Mesenchymal stem cell (in vitro differentiated cells and primary cell): ENCODE data around the gene LRRC56.

Experiments
- DNase-seq: peaks from one replicate; pipeline ENCODE4 v3.0.0-alpha.2; 2013
- H2AFZ ChIP-seq: one replicate; pipeline ENCODE4 v1.6.1; 2013; ENCODE audit warnings: low read depth, mild to moderate bottlenecking, control low read depth, inconsistent platforms, low read length, moderate library complexity
- H2AK5ac ChIP-seq: 2 replicates; pipeline ENCODE4 v1.6.1; 2013; ENCODE audit warnings: low read length, moderate library complexity, mild to moderate bottlenecking, inconsistent platforms; ENCODE audit not compliant: severe bottlenecking
- H2BK120ac ChIP-seq: one replicate; pipeline ENCODE4 v1.6.1; 2013; ENCODE audit warnings: low read depth, mild to moderate bottlenecking, inconsistent platforms, low read length, moderate library complexity
- H2BK12ac ChIP-seq, 2 experiments: one replicate each; pipeline ENCODE4 v1.6.1; 2013; ENCODE audit warnings: inconsistent platforms in 2 of 2, low read length in 2 of 2, mild to moderate bottlenecking in 2 of 2, moderate library complexity in 2 of 2, control low read depth in 1 of 2
- H2BK15ac ChIP-seq: one replicate; pipeline ENCODE4 v1.6.1; 2013; ENCODE audit warnings: mild to moderate bottlenecking, low read depth, inconsistent platforms; ENCODE audit not compliant: poor library complexity, severe bottlenecking
- H2BK5ac ChIP-seq: 2 replicates; pipeline ENCODE4 v1.6.1; 2013; ENCODE audit warnings: low read depth, mild to moderate bottlenecking, low read length, control low read depth, inconsistent platforms; ENCODE audit not compliant: poor library complexity, severe bottlenecking
- H3K14ac ChIP-seq, 2 experiments: one replicate each; pipeline ENCODE4 v1.6.1; 2013; ENCODE audit warnings: inconsistent platforms in 2 of 2, low read length in 2 of 2, control low read depth in 1 of 2, mild to moderate bottlenecking in 1 of 2, moderate library complexity in 1 of 2
- H3K18ac ChIP-seq, 2 experiments: one replicate each; pipeline ENCODE4 v1.6.1; 2013; ENCODE audit warnings: inconsistent platforms in 2 of 2, low read length in 2 of 2, control low read depth in 1 of 2, low read depth in 1 of 2, mild to moderate bottlenecking in 1 of 2
- H3K23ac ChIP-seq, 2 experiments: one replicate each; pipeline ENCODE4 v1.6.1; 2013; ENCODE audit warnings: inconsistent platforms in 2 of 2, low read length in 2 of 2, mild to moderate bottlenecking in 2 of 2, moderate library complexity in 2 of 2, control low read depth in 1 of 2
- H3K27ac ChIP-seq: 2 replicates; pipeline ENCODE4 v1.5.1; 2013; ENCODE audit warnings: mild to moderate bottlenecking, moderate library complexity, low read length, control low read depth, inconsistent platforms; ENCODE audit not compliant: poor library complexity, severe bottlenecking
- H3K27me3 ChIP-seq, 2 experiments: 2 replicates each; pipeline versions ENCODE4 v1.6.1 to v1.7.0; 2013; ENCODE audit warnings: low read length in 2 of 2, mild to moderate bottlenecking in 2 of 2, moderate library complexity in 2 of 2, control low read depth in 1 of 2, inconsistent platforms in 1 of 2; ENCODE audit not compliant: control insufficient read depth in 1 of 2, insufficient read depth in 1 of 2
- H3K36me3 ChIP-seq, 2 experiments: 2 replicates each; pipeline versions ENCODE4 v1.6.1 to v1.7.0; 2013; ENCODE audit warnings: low read length in 2 of 2, control low read depth in 1 of 2, inconsistent platforms in 1 of 2, low read depth in 1 of 2, mild to moderate bottlenecking in 1 of 2; ENCODE audit not compliant: insufficient read depth in 2 of 2, control insufficient read depth in 1 of 2
- H3K4ac ChIP-seq, 2 experiments: one replicate each; pipeline ENCODE4 v1.6.1; 2013; ENCODE audit warnings: inconsistent platforms in 2 of 2, low read length in 2 of 2, mild to moderate bottlenecking in 2 of 2, moderate library complexity in 2 of 2, control low read depth in 1 of 2, low read depth in 1 of 2
- H3K4me1 ChIP-seq: 2 replicates; pipeline ENCODE4 v1.6.1; 2013; ENCODE audit warnings: low read depth, low read length, control low read depth; ENCODE audit not compliant: control insufficient read depth, insufficient read depth
- H3K4me2 ChIP-seq: 2 replicates; pipeline ENCODE4 v1.6.1; 2013; ENCODE audit warnings: low read length, mild to moderate bottlenecking, inconsistent platforms; ENCODE audit not compliant: poor library complexity, severe bottlenecking
- H3K4me3 ChIP-seq, 2 experiments: 2 replicates each; pipeline versions ENCODE4 v1.5.1 to v1.7.0; 2013; ENCODE audit warnings: low read length in 2 of 2, mild to moderate bottlenecking in 2 of 2, control low read depth in 1 of 2, low read depth in 1 of 2; ENCODE audit not compliant: insufficient read depth in 1 of 2
- H3K79me1 ChIP-seq: replicated peaks from 2 replicates; pipeline ENCODE4 v1.6.1; 2013; ENCODE audit warnings: mild to moderate bottlenecking, control low read depth, low read length, inconsistent platforms; ENCODE audit not compliant: poor library complexity, severe bottlenecking
- H3K9ac ChIP-seq: 2 replicates; pipeline ENCODE4 v1.7.0; 2013; ENCODE audit warnings: mild to moderate bottlenecking, low read length, moderate library complexity
- H3K9me3 ChIP-seq: 2 replicates; pipeline ENCODE4 v1.7.0; 2013; ENCODE audit warnings: mild to moderate bottlenecking, low read length; ENCODE audit not compliant: control insufficient read depth
- H4K8ac ChIP-seq: one replicate; pipeline ENCODE4 v1.6.1; 2013; ENCODE audit warnings: inconsistent platforms, mild to moderate bottlenecking, low read length, moderate library complexity
- H4K91ac ChIP-seq: one replicate; pipeline ENCODE4 v1.6.1; 2013; ENCODE audit warnings: mild to moderate bottlenecking, low read length, inconsistent platforms
- whole genome bisulfite sequencing: methylation state at CpG from one replicate; pipeline ENCODE4 v1.1.7; 2013; ENCODE audit warnings: mixed read lengths; 5-methylcytosine and 5-hydroxymethylcytosine counted together

Gene LRRC56

DNA sequence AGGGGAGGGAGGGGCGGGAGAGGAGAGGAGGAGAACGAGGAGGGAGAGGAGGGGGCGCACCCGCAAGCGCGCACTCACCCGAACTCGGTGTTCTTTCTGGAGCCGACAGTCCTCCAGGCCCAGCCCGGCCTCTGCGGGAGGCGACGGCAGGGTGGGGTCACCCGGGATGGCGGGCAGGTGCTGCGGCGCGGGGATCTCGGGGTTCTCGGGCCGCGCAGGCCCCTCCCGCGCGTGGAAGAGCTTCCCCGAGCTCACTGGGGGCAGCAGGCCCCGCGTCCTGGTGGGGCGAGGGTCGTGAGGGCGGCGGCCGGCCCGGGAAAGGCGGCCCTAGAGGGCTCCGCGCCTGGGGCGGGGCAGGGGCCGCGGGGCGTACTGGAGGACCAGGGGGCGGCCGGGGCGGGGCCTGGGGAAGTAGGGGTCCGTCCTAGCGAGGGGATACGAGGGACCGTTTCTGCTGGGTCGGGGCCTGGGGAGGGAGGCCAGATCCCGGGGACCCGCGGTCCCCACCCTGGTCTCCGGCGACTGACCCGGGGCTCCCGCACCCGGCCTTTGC, 18.0 kb downstream of the LRRC56 start:
- no peak overlapping the region for H3K4ac ChIP-seq
- H4K8ac ChIP-seq, result no peak overlapping the region
- peaks cover 25% of the 10 kb centered on the region for H3K4me1 ChIP-seq
- no peak overlapping the region for H3K9ac ChIP-seq
- H3K27ac ChIP-seq, result no peak overlapping the region
- no peak overlapping the region for H2AFZ ChIP-seq
- H3K79me1 ChIP-seq, result no peaks in the 10 kb centered on the region
- H2BK5ac ChIP-seq, result no peak overlapping the region
- no peak for DNase-seq
- no peak overlapping the region for H3K14ac ChIP-seq
- H2BK120ac ChIP-seq, result no peak overlapping the region
- H2BK15ac ChIP-seq, result peak overlapping the region; percentile 32
- H3K4me2 ChIP-seq, result peak overlapping the region; percentile 79
- H3K36me3 ChIP-seq, result no peaks in the 10 kb centered on the region
- H3K27me3 ChIP-seq, result peaks cover 12 to 81% of the 10 kb centered on the region in 2 experiments
- no peaks in the 10 kb centered on the region for H3K9me3 ChIP-seq
- 3% methylated on average over 35 of the region's 57 CpGs for WGBS
- no peak overlapping the region for H3K23ac ChIP-seq
- H3K18ac ChIP-seq, result no peak overlapping the region
- H4K91ac ChIP-seq, result no peak overlapping the region
- H3K4me3 ChIP-seq, result peak overlapping the region in 1 of 2 experiments; percentile 48
- H2AK5ac ChIP-seq, result no peak overlapping the region
- no peak overlapping the region for H2BK12ac ChIP-seq

DNA sequence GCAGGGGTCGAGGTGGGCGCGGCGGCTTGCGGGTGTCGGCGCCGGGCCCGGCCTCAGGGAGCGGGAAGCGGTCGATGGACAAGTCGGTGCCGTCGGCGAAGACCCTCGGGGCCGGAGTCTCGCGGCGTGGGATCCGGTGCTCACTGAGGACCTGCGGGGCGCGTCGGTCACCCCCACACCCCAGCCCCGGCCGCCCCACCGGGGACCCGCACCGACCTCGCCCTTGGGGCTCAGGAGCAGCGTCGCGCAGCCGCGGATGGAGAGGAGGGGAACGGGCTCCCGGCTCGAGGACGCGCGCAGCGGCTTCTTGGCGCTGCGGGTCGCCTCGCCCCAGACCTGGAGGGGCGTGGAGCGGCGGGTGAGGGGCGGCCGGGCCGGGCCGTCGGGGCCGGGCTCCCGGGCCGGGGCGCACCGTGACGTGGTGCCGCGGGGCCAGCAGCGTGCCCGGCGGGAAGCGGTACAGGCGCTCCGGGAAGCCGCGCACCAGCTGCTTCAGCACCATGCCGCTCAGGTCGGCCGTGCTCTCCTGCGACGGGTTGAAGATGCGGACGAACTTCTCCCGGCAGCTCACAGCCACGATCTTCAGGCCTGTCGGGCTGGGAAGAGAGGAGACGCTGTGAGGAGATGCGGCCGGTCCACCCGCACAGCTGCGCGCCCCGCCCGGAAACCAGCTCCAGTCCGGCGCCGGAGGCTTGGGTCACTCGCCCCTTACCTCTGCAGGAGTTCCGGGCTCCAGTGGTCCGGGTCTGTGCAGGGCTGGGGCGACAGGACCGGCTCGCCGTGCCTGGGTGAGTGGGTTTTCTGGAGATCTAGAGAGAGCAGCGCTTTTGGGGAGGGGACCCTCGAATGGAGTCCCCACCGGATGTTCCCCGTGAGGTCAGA, 18.7 kb downstream of the LRRC56 start:
- Histone ChIP-seq H4K91ac (no peak overlapping the region), H3K36me3 (no peaks in the 10 kb centered on the region), H3K23ac (no peak overlapping the region), H3K4ac (no peak overlapping the region), H2BK15ac (no peak overlapping the region), H2BK5ac (no peak overlapping the region), H3K79me1 (no peaks in the 10 kb centered on the region), H3K27me3 (peaks cover 12 to 82% of the 10 kb centered on the region in 2 experiments), H4K8ac (no peak overlapping the region), H2AK5ac (no peak overlapping the region), H3K4me3 (no peak overlapping the region), H3K4me2 (peak overlapping the region; percentile 79), H2AFZ (no peak overlapping the region), H3K9ac (no peak overlapping the region), H3K18ac (peak overlapping the region in 1 of 2 experiments; percentile 18), H3K14ac (no peak overlapping the region), H2BK120ac (no peak overlapping the region), H3K27ac (no peak overlapping the region), H2BK12ac (no peak overlapping the region), H3K4me1 (peaks cover 26% of the 10 kb centered on the region), H3K9me3 (no peaks in the 10 kb centered on the region)
- peak; percentile 22 for DNase-seq
- 5% methylated on average over 73 of the region's 104 CpGs for WGBS

- H3K4me2 ChIP-seq, result no peak overlapping the region
- H3K23ac ChIP-seq, result no peak overlapping the region
- no peaks in the 10 kb centered on the region for H3K9me3 ChIP-seq
- H4K8ac ChIP-seq, result no peak overlapping the region
- peaks cover 2% of the 10 kb centered on the region for H3K79me1 ChIP-seq
- H3K9ac ChIP-seq, result no peak overlapping the region
- no peak overlapping the region for H2AK5ac ChIP-seq
- no peak overlapping the region for H4K91ac ChIP-seq
- peaks cover 12 to 86% of the 10 kb centered on the region in 2 experiments for H3K27me3 ChIP-seq
- H2BK5ac ChIP-seq, result no peak overlapping the region
- H3K27ac ChIP-seq, result no peak overlapping the region
- H2BK120ac ChIP-seq, result no peak overlapping the region
- H3K4ac ChIP-seq, result no peak overlapping the region
- DNase-seq, result no peak
- no peak overlapping the region for H3K18ac ChIP-seq
- WGBS, result 82% methylated on average over 22 of the region's 22 CpGs
- H2BK15ac ChIP-seq, result no peak overlapping the region
- no peak overlapping the region for H2AFZ ChIP-seq
- no peaks in the 10 kb centered on the region for H3K36me3 ChIP-seq
- H3K4me3 ChIP-seq, result no peak overlapping the region
- H3K14ac ChIP-seq, result no peak overlapping the region
- peaks cover 30% of the 10 kb centered on the region for H3K4me1 ChIP-seq
- H2BK12ac ChIP-seq, result no peak overlapping the region
Measured at GRCh38 chr11:556662-557256, 19.4 kb downstream of the LRRC56 start.
